Measurements from ENCODE around the gene PDE4D. TPM values are rescaled to one million over a fixed set of nuclear protein-coding genes. Genes with fewer than 3 reads are reported as not detected.

Gene PDE4D
- polyA plus RNA-seq, 1 donor, result 40.4 TPM

DNA sequence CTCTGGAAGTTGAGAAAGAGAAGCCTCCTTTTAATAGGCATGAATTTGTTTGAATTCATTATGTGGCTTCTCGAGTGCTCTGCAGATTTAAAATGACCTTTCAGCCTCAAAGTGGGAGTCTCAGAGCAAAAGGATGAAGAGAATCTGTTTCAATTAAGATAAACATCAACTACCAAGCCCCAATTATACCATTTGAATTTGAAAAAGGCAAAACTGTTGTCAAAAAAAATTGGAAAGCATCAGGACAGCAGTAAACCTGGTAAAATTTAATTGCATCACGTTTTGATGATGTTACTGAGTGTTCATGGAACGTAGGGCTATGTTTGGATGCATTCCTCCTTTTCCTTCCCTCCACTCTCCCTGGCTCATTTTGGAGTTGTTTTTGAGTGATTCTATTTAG is 637.2 kb downstream of the PDE4D start:
- DNase-seq (ENCODE audit: low read depth), result no peak

DNA sequence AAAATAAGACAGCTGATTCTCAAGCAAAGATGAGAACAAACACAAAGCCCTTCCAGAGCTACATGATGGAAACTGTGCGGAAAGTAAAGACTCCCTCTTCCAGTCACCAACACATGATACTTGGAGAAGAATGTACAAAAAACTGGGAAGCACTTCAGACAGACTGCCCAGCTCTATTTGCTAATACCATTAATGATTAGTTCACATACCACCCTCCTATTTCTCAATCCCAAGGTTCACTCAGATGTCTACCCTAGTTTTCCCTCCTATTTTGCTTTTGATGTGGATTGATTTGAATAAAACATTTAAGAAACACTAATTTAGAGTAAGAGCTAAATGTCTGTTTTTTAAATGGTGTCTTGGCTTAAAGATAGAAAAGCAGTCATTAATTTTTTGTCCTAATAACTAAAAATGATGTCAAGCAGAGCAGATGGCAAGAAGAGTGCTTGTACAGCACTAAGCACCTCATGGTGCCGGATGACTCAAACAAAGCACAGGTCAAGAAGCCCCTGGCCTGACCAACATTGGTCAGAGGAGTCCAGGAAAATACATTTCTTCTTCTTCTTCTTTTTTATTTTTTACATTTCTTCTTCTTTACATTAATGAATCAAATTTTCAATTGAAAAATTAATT is 639.4 kb downstream of the PDE4D start:
- no peak for DNase-seq (ENCODE audit: low read depth)

DNA sequence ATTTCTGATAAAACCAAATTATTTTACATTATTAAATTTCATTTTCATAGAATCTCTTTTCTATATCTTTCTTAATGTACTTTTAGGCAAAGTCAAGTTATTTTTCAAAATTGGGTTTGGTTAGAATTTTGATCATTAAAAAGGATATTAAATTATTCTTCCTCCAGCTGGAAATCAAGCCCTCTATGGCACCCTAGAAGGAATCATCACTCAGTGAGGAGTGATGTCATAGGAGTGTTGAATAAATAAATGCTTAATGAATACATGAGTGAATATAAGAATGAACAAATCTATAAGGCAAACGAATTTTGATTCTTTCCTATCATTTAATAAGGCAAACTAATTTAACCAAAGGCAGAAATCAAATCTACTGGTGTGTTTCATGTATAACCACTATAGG is 639.9 kb downstream of the PDE4D start:
- DNase-seq (ENCODE audit: low read depth), result no peak

DNA sequence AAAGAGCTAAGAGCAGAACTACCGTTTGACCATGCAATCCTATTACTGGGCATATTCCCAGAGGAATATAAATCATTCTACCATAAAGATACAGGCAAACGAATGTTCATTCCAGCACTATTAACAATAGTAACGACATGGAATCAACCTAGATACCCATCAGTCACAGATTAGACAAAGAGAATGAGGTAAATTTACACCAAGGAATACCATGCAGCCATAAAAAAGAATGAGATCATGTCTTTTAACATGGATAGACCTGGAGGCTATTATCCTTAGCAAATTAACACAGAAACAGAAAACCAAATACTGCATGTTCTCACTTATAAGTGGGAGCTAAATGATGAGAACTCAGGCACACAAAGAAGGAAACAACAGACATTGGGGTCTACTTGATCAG is 641.9 kb downstream of the PDE4D start:
- no peak for DNase-seq (ENCODE audit: low read depth)

DNA sequence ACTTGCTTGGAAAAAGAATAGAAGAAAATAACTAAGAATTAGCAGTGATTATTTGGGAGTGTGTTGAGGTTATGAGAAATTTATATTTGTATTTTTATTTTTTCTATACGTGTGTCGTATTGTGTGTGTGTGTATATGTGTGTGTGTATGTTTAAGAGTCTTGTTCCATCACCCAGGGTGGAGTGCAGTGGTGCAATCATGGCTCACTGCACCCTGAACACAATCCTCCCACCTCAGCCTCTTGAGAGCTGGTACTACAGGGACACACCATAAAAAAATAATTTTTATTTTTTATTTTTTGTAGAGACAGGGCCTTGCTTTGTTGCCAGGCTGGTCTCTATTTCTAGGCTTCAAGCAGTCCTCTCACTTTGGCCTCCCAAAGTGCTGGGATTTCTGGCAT is 643.8 kb downstream of the PDE4D start:
- DNase-seq (ENCODE audit: low read depth), result no peak

DNA sequence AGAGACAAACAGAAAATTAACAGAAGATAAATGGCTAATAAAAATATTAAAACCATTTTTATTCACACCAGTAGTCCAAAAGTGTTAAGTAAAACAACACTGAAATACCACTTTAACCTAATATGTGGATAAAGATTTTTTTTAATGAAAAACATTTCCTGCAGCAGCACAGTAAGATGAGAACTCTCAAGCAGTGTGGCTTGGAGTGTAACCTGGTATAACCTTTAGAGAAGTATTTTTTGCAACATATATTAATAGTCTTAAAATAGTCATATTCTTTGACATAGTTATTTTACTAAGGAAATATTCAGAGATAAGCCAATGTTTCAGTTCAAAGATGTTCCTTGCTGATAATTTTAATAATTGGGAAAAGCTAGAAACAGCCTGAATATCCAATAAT is 644.4 kb downstream of the PDE4D start:
- no peak for DNase-seq (ENCODE audit: low read depth)

DNA sequence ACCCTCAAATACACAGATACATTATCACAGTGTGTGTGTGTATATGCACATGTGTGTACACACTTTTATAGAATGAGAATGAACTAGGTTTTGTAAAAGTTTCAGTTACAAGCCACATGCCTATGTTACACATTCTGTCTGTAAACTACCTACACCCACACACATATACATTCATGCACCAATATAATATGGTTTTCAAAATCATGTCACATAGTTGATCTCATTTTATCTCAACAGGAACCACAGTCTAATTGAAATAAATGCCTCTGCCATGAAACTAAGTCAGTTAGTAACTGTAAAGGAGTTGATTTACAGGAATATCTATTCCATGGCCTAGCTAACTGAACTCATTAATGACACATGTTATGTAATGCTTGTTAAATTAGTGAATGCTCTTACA is 646.6 kb downstream of the PDE4D start:
- DNase-seq (ENCODE audit: low read depth), result no peak

DNA sequence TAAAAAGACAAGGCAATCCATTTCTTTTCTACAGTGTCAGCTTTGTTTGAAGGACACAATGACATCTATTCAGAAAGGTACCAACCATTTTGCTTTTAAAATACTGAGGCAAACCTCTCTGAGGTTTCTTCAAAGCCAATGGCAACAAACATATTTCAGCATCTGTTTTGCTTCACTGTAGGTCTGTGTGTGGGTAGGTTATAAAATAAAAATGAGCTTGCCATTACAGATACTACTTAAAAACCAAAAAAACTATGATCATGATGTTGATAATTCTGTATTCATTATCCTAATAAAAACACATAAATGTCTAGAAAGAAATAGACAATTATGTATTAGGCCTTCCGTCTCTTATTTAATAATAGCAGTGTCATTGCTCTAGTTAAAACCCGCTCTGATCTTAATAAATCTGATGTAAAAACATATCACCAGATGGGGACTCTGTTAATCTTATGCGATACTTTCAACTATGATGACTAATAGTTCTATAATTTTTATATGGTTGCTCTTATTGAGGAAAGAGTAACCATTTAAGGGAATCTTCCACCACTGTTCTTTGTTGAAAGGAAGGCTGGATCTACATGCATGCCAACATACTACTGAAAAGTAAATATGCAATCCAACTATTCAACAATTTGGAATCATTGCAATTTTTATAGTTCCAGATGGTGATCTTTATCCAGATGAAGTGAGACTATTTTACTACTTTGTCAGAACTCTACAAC is 647.2 kb downstream of the PDE4D start:
- DNase-seq (ENCODE audit: low read depth), result no peak

DNA sequence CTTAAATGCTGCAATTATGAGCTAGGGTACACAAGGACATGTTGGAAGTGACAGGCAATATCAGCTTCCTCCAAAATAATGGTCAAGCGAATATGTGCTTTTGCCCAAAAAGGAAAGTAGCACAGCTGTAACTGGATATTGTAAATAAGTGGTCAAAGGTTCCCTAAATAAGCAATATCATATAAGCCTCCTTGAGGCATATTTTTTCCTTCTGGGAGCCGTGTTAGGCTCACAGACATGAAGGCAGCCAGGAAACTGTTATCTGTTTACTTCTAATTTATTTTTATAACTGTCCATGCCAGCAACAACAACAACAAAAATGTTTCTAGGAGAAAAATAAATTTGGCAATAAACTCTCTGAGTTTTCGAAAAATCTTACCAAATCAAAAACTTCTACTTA is 648.3 kb downstream of the PDE4D start:
- no peak for DNase-seq (ENCODE audit: low read depth)

DNA sequence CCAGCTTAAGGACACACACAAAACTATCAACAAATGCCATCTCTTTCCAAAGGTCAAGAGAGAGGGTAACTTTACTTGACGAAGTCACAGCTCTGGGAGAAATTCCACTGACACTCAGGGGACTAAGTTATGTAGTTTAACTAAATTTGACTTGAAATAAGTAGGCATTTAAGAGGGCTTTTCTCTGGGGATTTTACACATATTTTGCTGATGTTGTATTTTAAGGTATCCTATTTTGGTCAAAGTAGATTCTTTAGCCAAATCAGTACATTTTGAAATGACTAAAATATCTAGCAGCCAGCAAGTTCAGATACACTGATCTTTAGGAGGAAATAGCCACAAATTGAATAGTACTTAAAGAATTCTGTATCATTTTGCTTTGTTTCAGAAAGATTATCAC is 652.0 kb downstream of the PDE4D start:
- no peak for DNase-seq (ENCODE audit: low read depth)

DNA sequence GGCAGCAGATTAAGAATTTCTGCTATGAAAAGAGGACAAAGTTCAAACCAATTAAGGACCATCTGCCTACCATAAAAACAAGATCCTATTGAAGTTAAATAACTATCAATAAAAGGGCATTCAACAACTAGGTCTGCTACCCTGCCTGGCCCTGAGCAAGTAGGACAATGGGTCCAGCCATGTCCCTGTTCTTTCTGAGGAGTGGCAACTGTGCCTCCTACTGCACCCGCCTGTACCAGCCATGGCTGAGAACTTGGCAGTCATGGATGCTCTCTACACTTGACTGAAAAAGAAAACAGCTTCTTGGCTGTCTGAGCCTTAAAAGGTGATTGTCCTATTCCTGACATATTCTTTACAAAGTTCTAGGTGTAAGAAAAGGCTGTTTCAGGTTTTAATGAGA is 652.4 kb downstream of the PDE4D start:
- DNase-seq (ENCODE audit: low read depth), result no peak

DNA sequence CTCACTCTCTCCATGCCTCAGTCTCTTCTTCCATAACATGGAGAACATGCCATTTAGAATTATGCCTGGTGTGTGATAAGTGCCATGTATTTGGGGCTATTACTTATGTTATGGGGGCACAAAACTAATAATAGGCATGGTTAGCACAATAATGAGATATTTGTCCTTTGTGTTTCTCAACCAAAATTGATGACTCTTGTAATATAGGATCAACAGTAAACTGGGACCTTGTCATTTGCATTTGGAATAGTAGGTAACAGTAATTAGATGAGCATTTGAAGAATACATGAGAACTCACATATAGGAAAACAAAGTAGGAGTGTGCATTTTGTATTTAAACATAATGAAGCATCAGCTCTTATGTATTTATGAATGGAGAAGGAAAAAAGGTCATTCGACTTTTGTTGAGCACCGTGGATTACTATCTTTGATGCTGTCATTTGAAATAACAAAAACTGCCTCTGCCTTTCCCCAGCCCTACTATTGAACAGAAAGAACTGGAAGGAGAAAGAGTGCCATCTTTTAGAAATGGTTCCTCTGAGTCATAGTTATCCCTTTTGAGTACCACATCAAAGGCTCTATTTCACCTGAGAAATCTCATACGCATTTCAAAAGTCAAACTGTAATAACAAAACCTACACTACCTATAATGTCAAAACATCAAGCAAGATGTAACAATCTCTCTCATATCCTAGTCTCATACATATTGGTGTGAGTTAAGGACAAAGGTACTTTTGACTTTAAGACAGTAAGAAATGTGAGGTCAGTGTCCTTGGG is 655.2 kb downstream of the PDE4D start:
- DNase-seq (ENCODE audit: low read depth), result no peak

DNA sequence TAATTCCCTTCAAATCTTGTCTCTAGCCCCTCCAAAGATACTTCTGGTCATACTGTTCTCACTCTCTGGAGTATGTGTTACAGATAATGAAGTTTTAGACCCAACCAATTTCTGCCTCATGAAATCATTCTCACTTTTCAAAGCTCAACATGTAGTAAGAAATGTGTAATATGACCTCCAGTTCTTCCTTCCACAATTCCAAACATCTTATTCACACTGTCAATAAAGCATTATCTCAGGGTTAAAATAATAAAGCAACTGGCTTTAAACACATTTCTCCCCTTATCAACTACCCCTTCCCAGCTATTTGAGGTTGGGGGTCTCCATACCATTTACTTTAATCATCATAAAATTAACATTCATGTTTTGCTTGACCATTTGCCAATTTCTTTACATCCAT is 656.5 kb downstream of the PDE4D start:
- DNase-seq (ENCODE audit: low read depth), result no peak

DNA sequence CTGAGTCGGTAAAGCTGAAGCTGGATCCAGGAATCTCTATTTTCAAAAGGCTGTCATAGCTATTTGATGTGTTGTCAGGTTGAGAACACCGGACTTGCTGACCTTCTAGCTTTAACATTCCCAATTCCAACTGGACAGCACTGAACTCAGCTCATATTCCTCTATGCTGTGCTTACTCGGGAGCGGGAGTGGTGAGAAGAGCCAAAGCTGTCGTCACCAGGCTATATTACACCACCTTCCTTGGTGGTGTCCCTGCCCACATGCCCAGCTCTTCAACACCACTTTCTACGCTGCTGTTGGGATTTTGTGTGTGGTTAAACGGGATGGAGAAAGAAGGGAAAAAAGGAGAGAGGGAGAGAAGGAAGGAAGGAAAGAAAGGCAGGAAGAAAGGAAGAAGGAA is 657.1 kb downstream of the PDE4D start:
- no peak for DNase-seq (ENCODE audit: low read depth)

DNA sequence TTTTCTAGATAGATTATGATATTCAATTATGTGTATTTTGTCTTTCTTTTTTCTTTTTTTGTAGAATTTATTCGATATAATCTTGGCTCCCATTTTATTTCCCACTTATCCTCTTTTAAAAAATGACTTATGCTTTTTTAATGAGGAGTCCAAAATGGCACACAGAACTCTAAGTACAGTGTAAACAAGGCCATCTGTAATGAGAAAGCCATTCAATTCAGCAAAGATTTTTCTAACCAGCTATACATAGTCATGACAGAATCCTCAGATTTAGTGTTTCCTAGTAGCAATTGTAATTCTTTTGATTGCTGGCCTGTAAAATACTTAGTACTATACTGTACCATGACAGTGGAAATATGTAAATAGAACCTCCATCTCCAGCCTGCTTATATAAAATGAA is 659.3 kb downstream of the PDE4D start:
- no peak for DNase-seq (ENCODE audit: low read depth)

DNA sequence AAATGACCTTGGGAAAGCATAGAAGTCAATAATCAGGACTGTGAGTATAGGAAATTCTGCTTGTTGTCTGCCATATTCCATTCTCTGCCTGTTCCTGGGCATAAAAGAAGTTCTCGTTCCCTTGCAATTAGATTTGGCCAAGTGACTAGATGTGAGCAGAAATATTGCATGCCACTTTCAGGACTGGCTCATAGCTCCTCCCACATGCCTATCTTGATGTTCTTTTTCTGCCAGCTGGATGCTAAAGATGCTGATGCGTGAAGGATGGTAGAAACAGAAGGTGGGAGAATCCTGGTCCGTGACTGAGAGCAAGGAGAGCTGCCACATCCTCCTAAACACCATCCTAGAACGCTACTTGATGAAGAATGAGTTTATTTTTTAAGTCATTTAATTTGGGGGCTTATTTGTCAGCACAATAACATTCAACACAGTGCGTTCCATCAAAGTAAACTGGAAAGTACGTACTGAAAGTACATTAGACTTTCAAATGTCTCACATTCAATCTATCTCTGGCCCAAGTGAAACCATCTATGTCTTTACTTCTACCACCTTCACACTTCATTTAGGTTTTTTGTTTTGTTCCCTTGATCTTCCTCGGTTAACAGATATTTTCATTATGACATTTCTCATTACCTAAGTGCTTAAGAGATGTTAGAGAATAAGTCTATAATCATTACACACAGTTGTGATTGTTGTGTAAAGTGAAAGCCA is 662.1 kb downstream of the PDE4D start:
- no peak for DNase-seq (ENCODE audit: low read depth)

DNA sequence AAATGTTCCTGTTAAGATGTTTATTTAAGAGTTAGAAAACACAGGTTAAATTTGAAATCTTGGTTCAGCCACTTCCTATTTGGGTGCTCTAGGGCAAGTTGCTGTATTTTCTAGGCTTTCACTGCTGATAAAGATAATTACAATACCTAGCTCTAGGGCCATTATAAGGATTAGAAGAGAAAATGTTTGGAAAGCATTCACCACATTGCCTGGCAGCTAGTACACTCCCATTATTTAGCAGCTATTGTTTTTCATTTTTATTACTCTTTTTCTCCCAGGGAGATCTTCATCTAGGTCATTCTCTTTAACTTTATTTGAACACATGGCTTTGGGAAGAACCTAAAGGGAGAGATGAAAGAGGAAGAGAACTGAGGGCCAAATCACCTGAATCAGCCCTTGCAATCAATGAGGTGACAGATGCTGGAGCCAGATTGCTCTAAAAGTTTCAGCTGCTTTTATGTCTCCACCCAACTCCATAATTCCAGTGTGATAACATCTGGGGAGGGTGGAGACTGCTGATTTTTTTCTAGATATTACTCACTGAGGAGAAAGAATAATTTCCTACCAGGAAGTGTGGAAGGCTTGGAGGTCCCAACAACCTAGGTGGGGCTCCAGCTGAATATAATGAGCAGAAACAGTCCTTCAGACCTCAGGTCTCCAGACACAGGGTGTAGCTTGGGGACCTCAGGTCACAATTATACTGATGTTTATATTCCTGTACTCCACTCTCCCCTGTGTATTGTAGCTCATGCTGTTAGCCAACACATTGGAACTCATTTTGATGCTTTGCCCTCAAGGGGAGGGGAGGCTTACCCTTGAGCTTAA is 670.6 kb downstream of the PDE4D start:
- no peak for DNase-seq (ENCODE audit: low read depth)

DNA sequence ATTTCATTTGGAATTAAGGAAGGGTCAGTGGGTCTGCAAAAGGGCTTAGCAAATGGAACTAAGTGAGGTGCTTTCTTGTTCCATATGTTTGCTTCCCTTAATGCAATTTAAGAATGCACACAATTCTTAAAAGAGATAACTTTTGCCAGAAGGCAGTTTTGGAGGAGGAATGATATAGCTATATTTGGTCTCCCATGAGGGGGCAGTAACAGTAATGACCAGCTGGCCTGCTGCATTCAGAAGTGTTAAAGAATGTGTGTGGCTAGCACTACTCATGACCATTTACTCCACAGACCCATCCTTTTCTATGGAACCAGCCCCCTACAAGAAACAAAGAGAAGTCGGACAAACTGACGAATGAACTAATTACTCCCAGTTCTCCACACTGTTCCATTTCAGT is 671.8 kb downstream of the PDE4D start:
- no peak for DNase-seq (ENCODE audit: low read depth)

DNA sequence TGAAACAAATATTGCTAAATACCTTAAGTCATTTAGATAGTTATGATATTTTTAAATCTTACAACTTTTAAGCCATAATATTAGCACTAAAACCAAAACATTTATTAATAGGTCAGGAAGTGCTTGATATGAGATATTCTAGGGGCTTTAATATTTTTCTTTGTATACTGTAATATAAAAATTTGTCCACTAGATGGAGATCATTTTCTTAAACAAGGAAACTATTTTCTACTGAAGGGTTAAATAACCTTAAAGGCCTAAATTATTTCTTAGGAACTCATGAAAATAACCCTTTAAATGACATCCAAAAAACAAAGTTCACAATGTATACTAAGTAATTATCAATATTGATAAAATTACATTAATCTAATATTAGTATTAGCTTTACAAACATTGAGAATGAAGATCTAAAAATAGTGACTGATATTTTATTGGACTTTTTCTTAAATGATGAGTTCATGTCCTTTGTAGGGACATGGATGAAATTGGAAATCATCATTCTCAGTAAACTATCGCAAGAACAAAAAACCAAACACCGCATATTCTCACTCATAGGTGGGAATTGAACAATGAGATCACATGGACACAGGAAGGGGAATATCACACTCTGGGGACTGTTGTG is 675.0 kb downstream of the PDE4D start:
- DNase-seq (ENCODE audit: low read depth), result no peak

DNA sequence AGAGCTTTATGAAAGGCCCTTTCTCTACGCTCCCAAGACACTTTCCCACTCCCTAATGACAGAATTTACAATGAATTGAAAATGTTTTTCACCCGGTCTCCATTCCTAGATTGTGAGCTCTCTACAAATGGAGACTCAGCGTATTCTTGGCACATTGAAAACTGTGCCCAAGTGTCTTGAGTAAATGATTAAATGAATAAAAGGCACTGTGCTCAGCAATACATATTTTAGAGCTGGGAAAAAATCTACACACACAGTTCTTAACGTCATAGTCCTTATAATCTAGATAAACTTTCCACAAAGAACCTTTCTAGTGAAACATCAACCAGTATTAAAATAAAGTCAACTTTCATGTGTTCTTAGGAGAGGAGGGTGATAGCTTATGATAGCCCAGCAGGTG is 676.7 kb downstream of the PDE4D start:
- DNase-seq (ENCODE audit: low read depth), result no peak

DNA sequence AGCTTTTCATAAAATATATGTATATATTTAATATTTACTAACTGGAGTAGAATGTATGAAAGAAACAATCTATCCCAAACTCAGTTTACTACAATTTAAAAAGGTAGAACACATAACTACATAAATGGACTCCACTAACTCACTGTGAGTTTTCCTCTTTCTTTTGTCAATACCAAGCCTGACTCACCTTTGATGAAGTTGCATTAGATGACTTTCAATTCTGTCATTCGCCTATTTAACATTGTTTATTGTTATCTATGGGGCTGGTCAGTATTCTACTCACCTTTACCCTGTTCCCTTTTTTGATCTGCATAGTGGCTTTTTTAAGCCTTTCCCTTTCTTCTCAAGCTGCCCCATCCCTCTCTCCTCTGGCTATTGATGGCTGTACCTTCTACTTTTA is 680.9 kb downstream of the PDE4D start:
- no peak for DNase-seq (ENCODE audit: low read depth)

Data from forelimb muscle (tissue), 1 donor.